Suprapubic skin (tissue), 4 donors: ENCODE data around the gene TMEM94.

ENCODE experiments used
- CTCF ChIP-seq, 2 donors: fragments of 200-600 bp in 1 of 2; fragments of 450-650 bp in 1 of 2; sonication (generic) in 1 of 2; IDR thresholded peaks; one replicate each; pipeline ENCODE4 v1.5.1; 2016 to 2019; ENCODE audit warnings: antibody characterized with exemption in 2 of 2, mild to moderate bottlenecking in 1 of 2, moderate library complexity in 1 of 2
- EP300 ChIP-seq: sonication (generic); formaldehyde crosslinking; IDR thresholded peaks from one replicate; pipeline ENCODE4 v1.6.1; 2017; ENCODE audit warnings: antibody characterized with exemption
- POLR2A ChIP-seq, 2 donors: fragments of 450-650 bp; IDR thresholded peaks; one replicate each; pipeline ENCODE4 v1.6.1; 2017; ENCODE audit warnings: antibody characterized with exemption in 2 of 2, mild to moderate bottlenecking in 2 of 2, moderate library complexity in 2 of 2
- POLR2AphosphoS5 ChIP-seq, 3 donors: sonication (generic); formaldehyde crosslinking; IDR thresholded peaks; one replicate each; pipeline ENCODE4 v1.6.1; 2017; ENCODE audit warnings: antibody characterized with exemption in 3 of 3

- TF ChIP-seq CTCF (IDR thresholded peaks at IDR 0.05) (no peak), POLR2A (IDR thresholded peaks at IDR 0.05) (no peak), EP300 (no peak), POLR2AphosphoS5 (IDR thresholded peaks at IDR 0.05) (no peak)
Observed at GRCh38 chr17:75439287-75439686, 17.1 kb upstream of the TMEM94 start.
